BLaER1 treated with 17β-estradiol and CSF1 and Interleukin-3, amounts not matched to agents 10 nM and 100 nM (cell line): ENCODE results near the gene ZIC2.
"Not testable (repeated sequence)": the region's sequence is repeated elsewhere in the genome, so short reads cannot be mapped to it uniquely, and the experiment has no call there.

Experiments used
- H3K27ac ChIP-seq, 11 experiments: shearing (Covaris generic); formaldehyde crosslinking; 2 replicates each; pipeline ENCODE4 v1.8.1; 2022
- H3K27me3 ChIP-seq, 11 experiments: shearing (Covaris generic); formaldehyde crosslinking; 2 replicates each; pipeline ENCODE4 v1.8.1; 2022
- H3K36me3 ChIP-seq, 11 experiments: shearing (Covaris generic); formaldehyde crosslinking; 2 replicates each; pipeline ENCODE4 v1.8.1; 2022
- H3K4me1 ChIP-seq, 10 experiments: shearing (Covaris generic); formaldehyde crosslinking; 2 replicates each; pipeline ENCODE4 v1.8.1; 2022
- H3K4me2 ChIP-seq, 11 experiments: shearing (Covaris generic); formaldehyde crosslinking; 2 replicates each; pipeline ENCODE4 v1.8.1; 2022
- H3K4me3 ChIP-seq, 10 experiments: shearing (Covaris generic); formaldehyde crosslinking; 2 replicates each; pipeline ENCODE4 v1.8.1; 2022
- H3K9ac ChIP-seq, 11 experiments: shearing (Covaris generic); formaldehyde crosslinking; 2 replicates each; pipeline ENCODE4 v1.8.1; 2022
- H3K9me3 ChIP-seq, 11 experiments: shearing (Covaris generic); formaldehyde crosslinking; replicated peaks in 1 of 11; 2 replicates each; pipeline ENCODE4 v1.8.1; 2022
- H4K20me1 ChIP-seq, 11 experiments: shearing (Covaris generic); formaldehyde crosslinking; 2 replicates each; pipeline ENCODE4 v1.8.1; 2022
- Cebpa-rat ChIP-seq, 11 experiments: shearing (Covaris generic); IDR thresholded peaks; 2 replicates each; pipeline ENCODE4 v1.8.1; 2022

ZIC2 gene

DNA sequence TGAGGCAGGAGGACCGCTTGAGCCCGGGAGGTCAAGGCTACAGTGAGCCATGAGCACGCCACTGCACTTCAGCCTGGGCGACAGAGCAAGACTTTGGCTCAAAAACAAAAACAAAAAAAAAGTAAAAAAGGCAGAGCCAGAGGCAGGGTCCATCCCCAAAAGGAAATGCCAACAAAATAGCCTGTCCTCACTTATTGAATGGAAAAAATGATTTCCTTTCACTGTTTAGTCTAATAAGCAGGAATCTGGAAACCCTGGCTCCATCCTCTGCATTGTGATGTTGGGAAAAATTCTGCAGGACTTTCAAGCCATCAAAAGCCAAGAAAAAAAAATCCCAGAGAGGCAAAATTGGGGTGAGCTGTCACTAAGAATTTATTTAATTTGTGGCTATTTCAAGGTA, 33.2 kb upstream of the ZIC2 start:
- no peak overlapping the region for H3K4me2 ChIP-seq
- H3K27ac ChIP-seq: no peak overlapping the region
- no peak overlapping the region for H3K4me3 ChIP-seq
- H3K27me3 ChIP-seq: peaks cover 5 to 15% (median 10%) of the 10 kb centered on the region in 11 experiments; a peak in 21 of 22 replicates
- H3K9ac ChIP-seq: no peak overlapping the region
- H3K36me3 ChIP-seq: no peaks in the 10 kb centered on the region
- peaks cover 0 to under 1% (median 0%) of the 10 kb centered on the region in 11 experiments; a peak in 3 of 22 replicates for H4K20me1 ChIP-seq
- no peak for TF ChIP-seq Cebpa-rat (IDR thresholded peaks at IDR 0.05)
- H3K4me1 ChIP-seq: peaks cover 0 to 17% (median 14%) of the 10 kb centered on the region in 10 experiments; a peak in 16 of 20 replicates
- no peaks in the 10 kb centered on the region for H3K9me3 ChIP-seq

GRCh38 chr13:99948907-99949678, 32.5 kb upstream of the ZIC2 start:
- no peaks in the 10 kb centered on the region for H3K36me3 ChIP-seq
- H4K20me1 ChIP-seq: peaks cover 0 to 4% (median 0%) of the 10 kb centered on the region in 11 experiments; a peak in 3 of 22 replicates
- TF ChIP-seq Cebpa-rat (IDR thresholded peaks at IDR 0.05): no peak
- peaks cover 0 to 17% (median 14%) of the 10 kb centered on the region in 10 experiments; a peak in 16 of 20 replicates for H3K4me1 ChIP-seq
- H3K4me2 ChIP-seq: peak overlapping the region in 9 of 11 experiments; percentile 5 to 65 (median 41); a peak in 15 of 22 replicates
- H3K9ac ChIP-seq: no peak overlapping the region
- H3K27ac ChIP-seq: no peak overlapping the region
- no peak overlapping the region for H3K4me3 ChIP-seq
- peaks cover 12 to 22% (median 17%) of the 10 kb centered on the region in 11 experiments for H3K27me3 ChIP-seq
- no peaks in the 10 kb centered on the region for H3K9me3 ChIP-seq

GRCh38 chr13:99949679-99950413, 31.7 kb upstream of the ZIC2 start:
- H3K4me2 ChIP-seq: peak overlapping the region in 9 of 11 experiments; percentile 5 to 65 (median 41); a peak in 17 of 22 replicates
- no peak overlapping the region for H3K4me3 ChIP-seq
- H4K20me1 ChIP-seq: peaks cover 0 to 5% (median 0%) of the 10 kb centered on the region in 11 experiments; a peak in 5 of 22 replicates
- no peaks in the 10 kb centered on the region for H3K36me3 ChIP-seq
- peaks cover 0 to 17% (median 14%) of the 10 kb centered on the region in 10 experiments; a peak in 16 of 20 replicates for H3K4me1 ChIP-seq
- TF ChIP-seq Cebpa-rat (IDR thresholded peaks at IDR 0.05): no peak
- no peaks in the 10 kb centered on the region for H3K9me3 ChIP-seq
- H3K27me3 ChIP-seq: peaks cover 20 to 30% (median 24%) of the 10 kb centered on the region in 11 experiments
- no peak overlapping the region for H3K9ac ChIP-seq
- no peak overlapping the region for H3K27ac ChIP-seq

- H3K9ac ChIP-seq, H3K4me2 ChIP-seq, H3K4me3 ChIP-seq, H3K27ac ChIP-seq, H3K36me3 ChIP-seq: not testable (repeated sequence)
- peaks cover 0 to 21% (median 16%) of the 10 kb centered on the region in 10 experiments; a peak in 16 of 20 replicates for H3K4me1 ChIP-seq
- peaks cover 0 to 23% (median 9%) of the 10 kb centered on the region in 11 experiments; a peak in 13 of 22 replicates for H4K20me1 ChIP-seq
- H3K27me3 ChIP-seq: peaks cover 38 to 48% (median 43%) of the 10 kb centered on the region in 11 experiments
- H3K9me3 ChIP-seq: peaks cover 0 to 15% (median 9%) of the 10 kb centered on the region in 11 experiments; a peak in 14 of 22 replicates
Measured at GRCh38 chr13:99951666-99952065, 29.9 kb upstream of the ZIC2 start.

- Histone ChIP-seq H3K4me3 (no peak overlapping the region), H3K27ac (no peak overlapping the region), H3K9ac (no peak overlapping the region), H3K4me1 (peaks cover 0 to 24% (median 16%) of the 10 kb centered on the region in 10 experiments; a peak in 16 of 20 replicates), H3K4me2 (no peak overlapping the region), H3K9me3 (peaks cover 4 to 30% (median 21%) of the 10 kb centered on the region in 11 experiments; a peak in 19 of 22 replicates), H4K20me1 (peaks cover 0 to 29% (median 13%) of the 10 kb centered on the region in 11 experiments; a peak in 13 of 22 replicates), H3K27me3 (peaks cover 54 to 64% (median 58%) of the 10 kb centered on the region in 11 experiments), H3K36me3 (no peaks in the 10 kb centered on the region)
- no peak for TF ChIP-seq Cebpa-rat (IDR thresholded peaks at IDR 0.05)
Measured at GRCh38 chr13:99953138-99953755, 28.3 kb upstream of the ZIC2 start.

GRCh38 chr13:99955107-99955746, 26.4 kb upstream of the ZIC2 start:
- Histone ChIP-seq H3K4me1 (peaks cover 0 to 14% (median 5%) of the 10 kb centered on the region in 10 experiments; a peak in 16 of 20 replicates), H3K36me3 (no peaks in the 10 kb centered on the region), H3K9ac (no peak overlapping the region), H3K9me3 (peaks cover 14 to 47% (median 38%) of the 10 kb centered on the region in 11 experiments; a peak in 21 of 22 replicates), H3K4me2 (no peak overlapping the region), H3K27ac (no peak overlapping the region), H4K20me1 (peaks cover 0 to 45% (median 13%) of the 10 kb centered on the region in 11 experiments; a peak in 14 of 22 replicates), H3K4me3 (no peak overlapping the region), H3K27me3 (peaks cover 74 to 83% (median 78%) of the 10 kb centered on the region in 11 experiments)
- TF ChIP-seq Cebpa-rat (IDR thresholded peaks at IDR 0.05): no peak

DNA sequence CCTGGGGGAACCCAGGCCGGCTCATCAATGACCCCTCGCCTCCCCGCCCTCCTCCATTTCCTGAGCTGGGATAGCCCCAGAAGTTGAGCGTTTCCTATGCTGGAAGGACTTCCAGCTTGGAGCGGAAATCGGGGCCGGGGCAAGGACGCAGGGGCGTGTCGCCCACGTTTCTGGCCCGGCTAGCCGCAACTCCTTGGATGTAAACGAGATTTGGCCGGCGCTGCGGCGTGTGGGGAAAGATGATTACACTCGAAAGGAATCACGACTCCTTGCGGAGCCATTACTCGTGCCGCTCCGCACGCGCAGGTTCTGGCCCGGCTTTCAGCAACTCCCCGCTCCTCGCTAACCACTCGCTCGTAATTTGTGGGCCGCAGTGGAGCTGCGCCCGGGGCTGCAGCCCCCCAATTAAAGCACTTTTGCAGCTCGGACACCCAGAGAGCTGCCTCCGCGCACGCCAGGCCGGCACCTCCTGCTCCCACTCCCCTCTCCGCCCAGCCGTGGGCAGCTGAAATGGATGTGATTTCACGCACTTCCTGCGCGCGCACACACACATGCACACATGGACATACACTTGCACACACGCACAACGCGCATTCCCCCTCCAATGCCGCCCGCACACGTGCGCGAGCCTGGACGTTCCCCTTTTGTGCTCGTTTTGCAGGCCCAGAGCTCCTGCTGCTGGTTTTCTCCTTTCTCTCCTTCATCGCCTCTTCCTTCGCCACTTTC, 25.7 kb upstream of the ZIC2 start:
- Histone ChIP-seq H3K9me3 (peaks cover 14 to 47% (median 38%) of the 10 kb centered on the region in 11 experiments; a peak in 21 of 22 replicates), H3K36me3 (no peaks in the 10 kb centered on the region), H4K20me1 (peaks cover 0 to 49% (median 13%) of the 10 kb centered on the region in 11 experiments; a peak in 14 of 22 replicates), H3K4me1 (peaks cover 0 to 12% (median 0%) of the 10 kb centered on the region in 10 experiments; a peak in 2 of 20 replicates), H3K4me2 (peak overlapping the region in 2 of 11 experiments; percentile 32 to 65; a peak in 4 of 22 replicates), H3K9ac (no peak overlapping the region), H3K27ac (no peak overlapping the region), H3K4me3 (peak overlapping the region in 1 of 10 experiments; percentile 6; a peak in 2 of 20 replicates), H3K27me3 (peaks cover 79 to 90% (median 84%) of the 10 kb centered on the region in 11 experiments)
- TF ChIP-seq Cebpa-rat (IDR thresholded peaks at IDR 0.05): no peak
